Bronchial epithelial cell (primary cell): ENCODE data around the gene PLEKHA4. TPM values are rescaled to one million over a fixed set of nuclear protein-coding genes. Genes with fewer than 3 reads are reported as not detected.
"Not testable (repeated sequence)": the region's sequence is repeated elsewhere in the genome, so short reads cannot be mapped to it uniquely, and the experiment has no call there.

Source experiments
- DNase-seq: peaks from one replicate; pipeline ENCODE4 v3.0.0-alpha.2; 2010; ENCODE audit warnings: low read depth
- FAIRE-seq: peaks from 2 replicates; lab custom pipeline; 2011; peaks lifted over from hg19 to GRCh38; lab: Jason Lieb, UNC
- H3K27me3 ChIP-seq: 2 replicates; pipeline ENCODE4 v1.5.1; 2011; ENCODE audit warnings: low read length; ENCODE audit not compliant: control insufficient read depth, insufficient read depth
- H3K36me3 ChIP-seq: 2 replicates; pipeline ENCODE4 v1.5.1; 2011; ENCODE audit warnings: low read length; ENCODE audit not compliant: control insufficient read depth, insufficient read depth
- H3K4me3 ChIP-seq: 2 replicates; pipeline ENCODE4 v1.5.1; 2011; ENCODE audit warnings: mild to moderate bottlenecking, low read depth, low read length, control low read depth
- total RNA-seq: library from RNA; depleted of rRNA; stranded (reverse); fragments of >200 nt; gene quantifications from 2 replicates; pipeline ENCODE4 v1.2.1, GENCODE V29; 2014
- TF ChIP-seq, protein P1 (sequence below): IDR thresholded peaks from 2 replicates; pipeline ENCODE4 v1.5.1; 2011; ENCODE audit warnings: mild to moderate bottlenecking, moderate library complexity, low read length, control low read depth, inconsistent platforms; ENCODE audit not compliant: insufficient read depth, severe bottlenecking

The PLEKHA4 gene
- total RNA-seq, 1 donor from 2014 or later = 0.79 TPM

DNA sequence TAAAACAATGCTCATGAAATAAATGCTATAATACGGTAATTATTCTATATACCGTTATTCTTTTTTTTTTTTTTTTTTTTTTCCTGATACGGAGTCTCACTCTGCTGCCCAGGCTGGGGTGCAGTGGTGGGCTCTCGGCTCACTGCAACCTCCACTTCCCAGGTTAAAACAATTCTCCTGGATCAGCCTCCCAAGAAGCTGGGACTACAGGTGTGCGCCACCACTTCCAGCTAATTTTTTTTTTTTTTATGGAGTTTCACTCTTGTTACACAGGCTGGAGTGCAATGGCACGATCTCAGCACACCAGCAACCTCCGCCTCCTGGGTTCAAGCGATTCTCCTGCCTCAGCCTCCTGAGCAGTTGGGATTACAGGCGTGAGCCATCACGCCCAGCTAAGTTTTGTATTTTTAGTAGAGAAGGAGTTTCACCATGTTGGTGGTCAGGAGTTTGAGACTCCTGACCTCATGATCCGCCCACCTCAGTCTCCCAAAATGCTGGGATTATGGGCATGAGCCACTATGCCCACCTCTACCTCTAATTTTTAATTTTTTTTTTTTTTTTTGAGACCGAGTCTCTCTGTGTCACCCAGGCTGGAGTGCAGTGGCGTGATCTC, 10.7 kb upstream of the PLEKHA4 start:
- DNase-seq (no peak), FAIRE-seq (no peak)
- Histone ChIP-seq H3K4me3 (no peak overlapping the region), H3K36me3 (peaks cover 12% of the 10 kb centered on the region), H3K27me3 (no peaks in the 10 kb centered on the region)
- TF ChIP-seq, protein P1, sequence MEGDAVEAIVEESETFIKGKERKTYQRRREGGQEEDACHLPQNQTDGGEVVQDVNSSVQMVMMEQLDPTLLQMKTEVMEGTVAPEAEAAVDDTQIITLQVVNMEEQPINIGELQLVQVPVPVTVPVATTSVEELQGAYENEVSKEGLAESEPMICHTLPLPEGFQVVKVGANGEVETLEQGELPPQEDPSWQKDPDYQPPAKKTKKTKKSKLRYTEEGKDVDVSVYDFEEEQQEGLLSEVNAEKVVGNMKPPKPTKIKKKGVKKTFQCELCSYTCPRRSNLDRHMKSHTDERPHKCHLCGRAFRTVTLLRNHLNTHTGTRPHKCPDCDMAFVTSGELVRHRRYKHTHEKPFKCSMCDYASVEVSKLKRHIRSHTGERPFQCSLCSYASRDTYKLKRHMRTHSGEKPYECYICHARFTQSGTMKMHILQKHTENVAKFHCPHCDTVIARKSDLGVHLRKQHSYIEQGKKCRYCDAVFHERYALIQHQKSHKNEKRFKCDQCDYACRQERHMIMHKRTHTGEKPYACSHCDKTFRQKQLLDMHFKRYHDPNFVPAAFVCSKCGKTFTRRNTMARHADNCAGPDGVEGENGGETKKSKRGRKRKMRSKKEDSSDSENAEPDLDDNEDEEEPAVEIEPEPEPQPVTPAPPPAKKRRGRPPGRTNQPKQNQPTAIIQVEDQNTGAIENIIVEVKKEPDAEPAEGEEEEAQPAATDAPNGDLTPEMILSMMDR = no peak

DNA sequence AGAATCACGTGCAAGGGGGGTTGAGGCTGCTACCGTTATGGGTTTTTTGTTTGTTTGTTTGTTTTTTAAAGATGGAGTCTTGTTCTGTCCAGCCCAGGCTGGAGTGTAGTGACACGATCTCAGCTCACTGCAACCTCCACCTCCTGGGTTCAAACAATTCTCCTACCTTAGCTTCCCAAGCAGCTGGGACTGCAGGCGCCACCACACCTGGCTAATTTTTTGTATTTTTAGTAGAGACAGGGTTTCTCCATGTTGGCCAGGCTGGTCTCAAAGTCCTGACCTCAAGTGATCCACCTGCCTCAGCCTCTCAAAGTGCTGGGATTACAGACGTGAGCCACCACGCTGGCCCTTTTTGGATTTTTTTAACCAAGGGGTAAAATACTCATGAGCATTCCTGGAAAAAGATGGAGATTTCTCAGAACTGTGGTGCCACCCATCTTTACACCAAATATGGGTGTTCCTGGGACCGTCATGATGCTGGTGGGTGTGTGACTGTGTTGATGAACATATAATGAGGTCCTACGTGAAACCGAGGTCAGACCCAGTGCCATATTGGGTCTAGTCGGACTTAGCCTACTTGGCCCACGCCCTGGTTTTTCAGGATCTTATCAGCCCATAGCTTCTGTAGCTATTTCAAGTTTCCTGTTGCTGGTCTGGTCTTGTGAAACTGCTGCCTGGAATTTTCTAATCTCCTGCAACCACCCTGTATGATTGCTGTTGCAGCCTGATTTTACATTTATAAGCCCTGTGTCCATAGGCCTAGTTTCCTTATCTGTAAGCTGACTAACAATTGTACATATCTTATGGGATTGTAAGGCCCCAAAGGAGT, 10.0 kb upstream of the PLEKHA4 start:
- TF ChIP-seq, protein P1 = no peak
- no peak for FAIRE-seq

DNA sequence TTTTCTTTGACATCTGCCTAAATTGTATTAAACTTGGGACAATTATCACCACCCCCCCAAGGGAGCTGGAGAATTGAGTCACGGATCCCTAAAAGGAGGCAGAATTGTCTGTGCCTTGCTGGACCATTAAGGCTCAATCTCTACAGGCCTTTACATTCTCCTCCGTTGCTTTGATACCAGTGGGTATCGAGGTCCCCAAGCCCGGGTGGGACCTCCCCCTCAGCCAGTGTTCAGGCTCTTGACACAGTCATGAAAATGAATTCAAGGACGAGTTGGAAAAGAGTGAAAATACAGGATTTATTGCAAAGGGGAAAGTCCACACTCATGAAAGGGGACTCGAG, 9.4 kb upstream of the PLEKHA4 start:
- DNase-seq (no peak), FAIRE-seq (no peak)
- Histone ChIP-seq H3K4me3 (no peak overlapping the region), H3K36me3 (peaks cover 23% of the 10 kb centered on the region), H3K27me3 (no peaks in the 10 kb centered on the region)
- TF ChIP-seq, protein P1 = no peak

More for the DNA sequence above, 10.0 kb upstream of the PLEKHA4 start:
- Histone ChIP-seq H3K4me3 (no peak overlapping the region), H3K36me3 (peaks cover 19% of the 10 kb centered on the region), H3K27me3 (no peaks in the 10 kb centered on the region)
- DNase-seq = peak; percentile 53

DNA sequence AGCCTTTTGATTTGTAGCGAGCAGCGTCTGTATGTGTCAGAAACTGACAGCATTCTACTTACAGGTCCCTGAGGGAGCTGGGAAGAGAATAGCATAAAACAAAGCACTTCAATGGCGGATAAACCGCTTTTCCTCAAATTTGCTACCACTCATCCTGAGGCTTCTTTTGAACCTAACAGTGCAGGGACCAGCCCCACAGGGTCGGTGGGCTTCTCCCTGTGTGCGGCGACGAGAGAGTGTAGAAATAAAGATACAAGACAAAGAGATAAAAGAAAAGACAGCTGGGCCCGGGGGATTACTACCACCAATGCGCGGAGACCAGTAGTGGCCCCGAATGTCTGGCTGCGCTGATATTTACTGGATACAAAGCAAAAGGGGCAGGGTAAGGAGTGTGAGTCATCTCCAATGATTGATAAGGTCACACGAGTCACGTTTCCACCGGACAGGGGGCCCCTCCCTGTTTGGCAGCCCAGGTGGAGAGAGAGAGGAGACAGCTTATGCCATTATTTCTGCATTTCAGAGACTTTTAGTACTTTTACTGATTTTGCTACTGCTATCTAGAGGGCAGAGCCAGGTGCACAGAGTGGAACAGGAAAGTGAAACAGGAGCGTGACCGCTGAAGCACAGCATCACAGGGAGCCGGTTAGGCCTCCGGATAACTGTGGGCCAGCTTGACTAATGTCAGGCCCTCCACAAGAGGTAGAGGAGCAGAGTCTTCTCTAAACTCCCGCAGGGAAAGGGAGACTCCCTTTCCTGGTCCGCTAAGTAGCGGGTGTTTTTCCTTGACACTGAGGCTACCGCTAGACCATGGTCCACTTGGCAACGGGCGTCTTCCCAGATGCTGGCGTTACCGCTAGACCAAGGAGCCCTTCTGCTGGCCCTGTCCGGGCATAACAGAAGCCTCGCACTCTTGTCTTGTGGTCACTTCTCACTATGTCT, 7.9 kb upstream of the PLEKHA4 start:
- Histone ChIP-seq H3K4me3 (peak overlapping the region; percentile 89), H3K36me3 (peaks cover 23% of the 10 kb centered on the region)
- FAIRE-seq, H3K27me3 ChIP-seq, DNase-seq: not testable (repeated sequence)

DNA sequence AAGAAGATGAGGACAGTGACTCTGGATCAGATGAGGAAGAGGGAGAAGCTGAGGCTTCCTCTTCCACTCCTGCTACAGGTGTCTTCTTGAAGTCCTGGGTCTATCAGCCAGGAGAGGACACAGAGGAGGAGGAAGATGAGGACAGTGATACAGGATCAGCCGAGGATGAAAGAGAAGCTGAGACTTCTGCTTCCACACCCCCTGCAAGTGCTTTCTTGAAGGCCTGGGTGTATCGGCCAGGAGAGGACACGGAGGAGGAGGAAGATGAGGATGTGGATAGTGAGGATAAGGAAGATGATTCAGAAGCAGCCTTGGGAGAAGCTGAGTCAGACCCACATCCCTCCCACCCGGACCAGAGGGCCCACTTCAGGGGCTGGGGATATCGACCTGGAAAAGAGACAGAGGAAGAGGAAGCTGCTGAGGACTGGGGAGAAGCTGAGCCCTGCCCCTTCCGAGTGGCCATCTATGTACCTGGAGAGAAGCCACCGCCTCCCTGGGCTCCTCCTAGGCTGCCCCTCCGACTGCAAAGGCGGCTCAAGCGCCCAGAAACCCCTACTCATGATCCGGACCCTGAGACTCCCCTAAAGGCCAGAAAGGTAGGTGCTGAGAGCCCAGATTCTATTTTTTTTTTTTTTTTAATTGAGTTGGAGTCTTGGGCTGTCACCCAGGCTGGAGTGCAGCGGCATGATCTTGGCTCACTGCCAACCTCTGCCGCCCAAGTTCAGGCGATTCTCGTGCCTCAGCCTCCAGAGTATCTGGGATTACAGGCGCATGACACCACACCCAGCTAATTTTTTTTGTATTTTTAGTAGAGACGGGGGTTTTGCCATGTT, 6.1 kb upstream of the PLEKHA4 start:
- peak; percentile 74 for DNase-seq
- Histone ChIP-seq H3K27me3 (no peaks in the 10 kb centered on the region), H3K4me3 (peak overlapping the region; percentile 89), H3K36me3 (peaks cover 23% of the 10 kb centered on the region)
- FAIRE-seq = no peak
- TF ChIP-seq, protein P1 = no peak
